ENCODE data around the gene PRRC2B. TPM values are rescaled to one million over a fixed set of nuclear protein-coding genes. Genes with fewer than 3 reads are reported as not detected.
"Not testable (repeated sequence)": the region's sequence is repeated elsewhere in the genome, so short reads cannot be mapped to it uniquely, and the experiment has no call there.

PRRC2B gene
- total RNA-seq, 4 donors from 2014 or later: 73.7 to 171 (median 98.9) TPM

- intact Hi-C loops (cut with DNase I; ENCODE audit: low total_unique reads) (loop anchor here (10.0 kb wide), 1 partner anchor 125 kb away; no protein-coding TSS in a partner anchor), in situ Hi-C loops (cut with MboI; ENCODE audit: low pct_ligation_motif_present in 1 of 4, low pct_unique_long_range_greater_than_20kb in 1 of 4, low sequenced_read_pairs in 3 of 4) (loop anchor here (10.0 to 25.0 kb wide), 4 partner anchors 115 to 387 kb away; partner anchors contain the start of gene RAPGEF1 (in 3 of the 4))
- no peak overlapping the region for H3K27ac ChIP-seq
- peaks cover 0 to 10% (median 7%) of the 10 kb centered on the region in 4 donors for H3K4me1 ChIP-seq
- no peaks in the 10 kb centered on the region for H3K36me3 ChIP-seq
- no peaks in the 10 kb centered on the region for H3K27me3 ChIP-seq
- TF ChIP-seq CTCF (IDR thresholded peaks at IDR 0.05): peak; percentile 76 to 85 (median 84)
- TF ChIP-seq POLR2A (IDR thresholded peaks at IDR 0.05): no peak
- TF ChIP-seq EP300 (IDR thresholded peaks at IDR 0.05; ENCODE audit: low read depth): no peak
- no peak for TF ChIP-seq POLR2AphosphoS5 (IDR thresholded peaks at IDR 0.05)
- DNase-seq: peak; percentile 89
- H3K9me3 ChIP-seq: no peaks in the 10 kb centered on the region
- WGBS, 2 donors (ENCODE audit: low coverage in 1 of 2): 0 to 9% methylated on average over 1 to 27 of the region's 27 CpGs
- peak overlapping the region in 1 of 4 donors; percentile 20 for H3K4me3 ChIP-seq
Measured at GRCh38 chr9:131349881-131350563, 43.9 kb upstream of the PRRC2B start.

GRCh38 chr9:131356479-131356878, 37.4 kb upstream of the PRRC2B start:
- H3K27me3 ChIP-seq; DNase-seq; H3K4me3 ChIP-seq; H3K9me3 ChIP-seq; H3K27ac ChIP-seq; H3K4me1 ChIP-seq; H3K36me3 ChIP-seq; intact Hi-C loops (cut with DNase I; ENCODE audit: low total_unique reads): not testable (repeated sequence)
- 68 to 73% methylated on average over 3 to 5 of the region's 6 CpGs for WGBS, 2 donors (ENCODE audit: low coverage in 1 of 2)
- in situ Hi-C loops (cut with MboI; ENCODE audit: low pct_ligation_motif_present in 1 of 4, low pct_unique_long_range_greater_than_20kb in 1 of 4, low sequenced_read_pairs in 3 of 4): loop anchor here in 3 of 4 donors (10.0 to 25.0 kb wide), 3 partner anchors 108 to 381 kb away; partner anchors contain the start of gene RAPGEF1 (in 3 of the 3)

GRCh38 chr9:131358556-131358955, 35.3 kb upstream of the PRRC2B start:
- Histone ChIP-seq H3K4me1 (peaks cover 0 to 10% (median 3%) of the 10 kb centered on the region in 4 donors), H3K9me3 (no peaks in the 10 kb centered on the region), H3K4me3 (no peak overlapping the region), H3K27ac (no peak overlapping the region), H3K27me3 (no peaks in the 10 kb centered on the region), H3K36me3 (no peaks in the 10 kb centered on the region)
- DNase-seq: no peak
- TF ChIP-seq POLR2AphosphoS5 (IDR thresholded peaks at IDR 0.05) (no peak), POLR2A (IDR thresholded peaks at IDR 0.05) (no peak), EP300 (IDR thresholded peaks at IDR 0.05; ENCODE audit: low read depth) (no peak), CTCF (IDR thresholded peaks at IDR 0.05) (no peak)
- WGBS, 2 donors (ENCODE audit: low coverage in 1 of 2): 82 to 96% methylated on average over 4 to 10 of the region's 10 CpGs
- in situ Hi-C loops (cut with MboI; ENCODE audit: low pct_ligation_motif_present in 1 of 4, low pct_unique_long_range_greater_than_20kb in 1 of 4, low sequenced_read_pairs in 3 of 4): loop anchor here in 3 of 4 donors (10.0 to 25.0 kb wide), 3 partner anchors 106 to 379 kb away; partner anchors contain the start of gene RAPGEF1 (in 3 of the 3)
- intact Hi-C loops (cut with DNase I; ENCODE audit: low total_unique reads): no loop called here

GRCh38 chr9:131361202-131361833, 32.6 kb upstream of the PRRC2B start:
- in situ Hi-C loops (cut with MboI; ENCODE audit: low pct_ligation_motif_present in 1 of 4, low pct_unique_long_range_greater_than_20kb in 1 of 4, low sequenced_read_pairs in 3 of 4): loop anchor here (10.0 to 25.0 kb wide), 3 partner anchors 123 to 376 kb away; partner anchors contain the start of gene RAPGEF1 (in 3 of the 4)

More at GRCh38 chr9:131361202-131361833, 32.6 kb upstream of the PRRC2B start:
- Histone ChIP-seq H3K4me1 (peaks cover 0 to 10% (median 3%) of the 10 kb centered on the region in 4 donors), H3K27ac (no peak overlapping the region), H3K36me3 (no peaks in the 10 kb centered on the region), H3K4me3 (no peak overlapping the region), H3K27me3 (no peaks in the 10 kb centered on the region), H3K9me3 (no peaks in the 10 kb centered on the region)
- TF ChIP-seq POLR2AphosphoS5 (IDR thresholded peaks at IDR 0.05) (no peak), POLR2A (IDR thresholded peaks at IDR 0.05) (no peak), EP300 (IDR thresholded peaks at IDR 0.05; ENCODE audit: low read depth) (no peak), CTCF (IDR thresholded peaks at IDR 0.05) (no peak)
- WGBS, 2 donors (ENCODE audit: low coverage in 1 of 2): 33 to 49% methylated on average over 4 to 8 of the region's 8 CpGs
- intact Hi-C loops (cut with DNase I; ENCODE audit: low total_unique reads): no loop called here
- peak; percentile 20 for DNase-seq

All from transverse colon (tissue), 4 donors.